SJCRH30 (cell line): Measurements from ENCODE around the gene APBB2. TPM values are rescaled to one million over a fixed set of nuclear protein-coding genes. Genes with fewer than 3 reads are reported as not detected.

Source experiments
- DNase-seq, 2 experiments: peaks; one replicate each; pipeline ENCODE4 v3.0.0-alpha.2; 2015 to 2020
- H3K27ac ChIP-seq: fragments of 250-450 bp; sonication (Bioruptor Pico); 2 replicates; pipeline ENCODE4 v1.5.1; 2020; ENCODE audit warnings: mild to moderate bottlenecking, moderate library complexity
- H3K27me3 ChIP-seq: fragments of 250-450 bp; sonication (Bioruptor Pico); 2 replicates; pipeline ENCODE4 v1.5.1; 2020; ENCODE audit warnings: mild to moderate bottlenecking, moderate library complexity
- H3K36me3 ChIP-seq: fragments of 250-450 bp; sonication (Bioruptor Pico); 2 replicates; pipeline ENCODE4 v1.5.1; 2020; ENCODE audit warnings: mild to moderate bottlenecking, moderate library complexity
- H3K4me1 ChIP-seq: fragments of 250-450 bp; sonication (Bioruptor Pico); 2 replicates; pipeline ENCODE4 v1.5.1; 2020; ENCODE audit warnings: mild to moderate bottlenecking, moderate library complexity
- H3K4me3 ChIP-seq: fragments of 250-450 bp; sonication (Bioruptor Pico); 2 replicates; pipeline ENCODE4 v1.5.1; 2020; ENCODE audit warnings: mild to moderate bottlenecking, moderate library complexity
- H3K9me3 ChIP-seq: fragments of 250-450 bp; sonication (Bioruptor Pico); replicated peaks from 2 replicates; pipeline ENCODE4 v1.5.1; 2020; ENCODE audit warnings: mild to moderate bottlenecking, moderate library complexity
- total RNA-seq: library from RNA; depleted of rRNA; stranded (reverse); fragments of >200 nt; shearing (Covaris generic); gene quantifications from 2 replicates; pipeline ENCODE4 v1.2.3, GENCODE V29; 2014

The APBB2 gene
- total RNA-seq, 1 experiment from 2014 or later, result 89.7 TPM

DNA sequence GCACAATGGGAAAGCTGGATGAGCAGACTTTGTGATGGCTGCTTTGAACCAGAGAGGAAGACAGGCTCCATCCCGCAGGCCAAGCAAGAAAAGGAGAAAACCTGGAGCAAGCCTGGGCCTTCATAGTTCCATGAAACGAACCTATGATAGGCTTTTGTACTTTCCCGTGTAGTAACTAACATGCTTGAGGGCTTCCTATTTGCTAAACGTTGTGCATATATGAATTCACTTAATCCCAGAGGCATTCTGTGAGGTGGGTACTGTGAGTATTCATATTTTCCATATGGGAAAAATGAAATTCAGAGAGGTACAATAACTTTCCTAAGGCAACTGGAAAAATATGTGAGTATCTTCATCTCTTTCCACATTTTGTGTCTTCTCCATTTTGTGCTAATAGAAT, 13.6 kb upstream of the APBB2 start:
- H3K36me3 ChIP-seq, result no peaks in the 10 kb centered on the region
- H3K27ac ChIP-seq, result no peak overlapping the region
- no peaks in the 10 kb centered on the region for H3K27me3 ChIP-seq
- no peak for DNase-seq
- H3K9me3 ChIP-seq, result no peaks in the 10 kb centered on the region
- no peak overlapping the region for H3K4me3 ChIP-seq
- H3K4me1 ChIP-seq, result no peaks in the 10 kb centered on the region

DNA sequence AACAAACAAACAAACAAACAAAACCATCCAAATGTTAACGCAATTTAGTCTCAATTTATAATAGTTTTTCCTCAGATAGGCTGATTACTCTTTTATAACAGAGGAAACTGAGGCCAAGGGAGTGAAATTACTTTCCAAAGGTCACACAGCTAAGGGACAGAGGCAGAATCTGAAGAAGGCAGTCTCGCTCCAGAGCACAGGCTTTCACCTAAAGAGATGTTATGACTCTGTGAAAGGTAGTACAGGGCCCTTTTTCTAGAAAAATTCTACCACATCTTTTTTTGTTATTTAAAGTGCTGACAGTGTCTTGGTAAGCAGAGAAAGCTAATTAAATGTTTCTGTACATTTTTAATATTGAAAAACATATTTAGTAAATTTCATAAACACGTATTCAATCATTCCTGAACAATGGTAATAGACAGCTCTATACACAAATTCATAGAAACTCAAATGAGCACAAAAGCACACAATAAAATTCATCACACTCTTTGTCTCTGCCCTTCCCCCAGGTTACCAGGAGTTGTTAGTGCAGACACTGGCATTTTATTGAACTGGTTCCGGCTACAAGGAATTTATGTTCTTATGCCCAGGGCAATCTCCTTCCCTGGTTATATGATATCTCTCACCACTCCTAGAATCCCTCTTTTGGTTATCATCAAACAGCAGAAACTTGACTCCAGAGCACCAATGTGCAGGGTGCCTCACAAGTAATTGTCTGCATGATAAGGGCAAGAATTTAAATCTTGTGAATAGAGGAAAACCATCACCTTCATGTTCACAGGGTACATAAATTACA, 7.7 kb upstream of the APBB2 start:
- no peak overlapping the region for H3K4me3 ChIP-seq
- H3K27ac ChIP-seq, result no peak overlapping the region
- no peaks in the 10 kb centered on the region for H3K36me3 ChIP-seq
- H3K9me3 ChIP-seq, result no peaks in the 10 kb centered on the region
- 0 out of 2 replicates have a peak, but pooled peaks cover 3% of the 10 kb centered on the region for H3K27me3 ChIP-seq
- no peaks in the 10 kb centered on the region; the same call in 1 of the 2 replicates for H3K4me1 ChIP-seq
- DNase-seq, result no peak

GRCh38 chr4:41219421-41219950, 5.1 kb upstream of the APBB2 start:
- H3K27me3 ChIP-seq, result 0 out of 2 replicates have a peak, but pooled peaks cover 3% of the 10 kb centered on the region
- H3K9me3 ChIP-seq, result no peaks in the 10 kb centered on the region
- H3K36me3 ChIP-seq, result no peaks in the 10 kb centered on the region
- no peaks in the 10 kb centered on the region; the same call in 1 of the 2 replicates for H3K4me1 ChIP-seq
- DNase-seq, result no peak
- no peak overlapping the region for H3K4me3 ChIP-seq
- H3K27ac ChIP-seq, result no peak overlapping the region

GRCh38 chr4:41218703-41219102, 4.4 kb upstream of the APBB2 start:
- H3K4me1 ChIP-seq, result no peaks in the 10 kb centered on the region; the same call in 1 of the 2 replicates
- H3K27me3 ChIP-seq, result 0 out of 2 replicates have a peak, but pooled peaks cover 3% of the 10 kb centered on the region
- H3K27ac ChIP-seq, result no peak overlapping the region
- H3K4me3 ChIP-seq, result no peak overlapping the region
- no peaks in the 10 kb centered on the region for H3K36me3 ChIP-seq
- H3K9me3 ChIP-seq, result no peaks in the 10 kb centered on the region
- DNase-seq, result no peak

- H3K4me1 ChIP-seq, result peaks cover 5% of the 10 kb centered on the region
- H3K27ac ChIP-seq, result no peak overlapping the region
- DNase-seq, result no peak
Observed at GRCh38 chr4:41217374-41217773, 3.0 kb upstream of the APBB2 start.

DNA sequence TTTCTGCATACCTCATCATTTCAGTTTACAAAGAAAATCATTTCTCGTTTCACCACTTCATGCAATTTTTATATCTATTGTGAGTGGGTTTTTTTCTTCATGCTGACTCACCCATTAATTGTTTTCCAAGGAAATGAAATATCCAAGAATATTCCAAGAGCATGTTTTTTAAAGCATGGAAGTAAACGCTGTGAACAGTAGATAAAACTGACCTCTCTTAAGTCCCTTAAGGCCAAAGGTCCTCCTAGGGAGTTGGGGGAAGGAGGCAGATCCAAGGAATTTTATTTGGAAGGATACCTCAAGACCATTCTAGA, 2.6 kb upstream of the APBB2 start:
- H3K4me3 ChIP-seq, result peak overlapping the region; percentile 78
- H3K27ac ChIP-seq, result peak overlapping the region; percentile 62
- H3K36me3 ChIP-seq, result no peaks in the 10 kb centered on the region
- H3K9me3 ChIP-seq, result no peaks in the 10 kb centered on the region
- peaks cover 8% of the 10 kb centered on the region for H3K4me1 ChIP-seq
- no peaks in the 10 kb centered on the region for H3K27me3 ChIP-seq
- DNase-seq, result no peak

More at GRCh38 chr4:41217374-41217773, 3.0 kb upstream of the APBB2 start:
- Histone ChIP-seq H3K36me3 (no peaks in the 10 kb centered on the region), H3K9me3 (no peaks in the 10 kb centered on the region), H3K4me3 (peak overlapping the region; percentile 78), H3K27me3 (no peaks in the 10 kb centered on the region)

- Histone ChIP-seq H3K9me3 (no peaks in the 10 kb centered on the region), H3K27ac (peak overlapping the region; percentile 62), H3K36me3 (no peaks in the 10 kb centered on the region; the same call in 1 of the 2 replicates), H3K4me3 (peak overlapping the region; percentile 78), H3K4me1 (peaks cover 8% of the 10 kb centered on the region), H3K27me3 (no peaks in the 10 kb centered on the region)
- peak; percentile 89 to 90 for DNase-seq
Observed at GRCh38 chr4:41216294-41217019, 2.1 kb upstream of the APBB2 start.

DNA sequence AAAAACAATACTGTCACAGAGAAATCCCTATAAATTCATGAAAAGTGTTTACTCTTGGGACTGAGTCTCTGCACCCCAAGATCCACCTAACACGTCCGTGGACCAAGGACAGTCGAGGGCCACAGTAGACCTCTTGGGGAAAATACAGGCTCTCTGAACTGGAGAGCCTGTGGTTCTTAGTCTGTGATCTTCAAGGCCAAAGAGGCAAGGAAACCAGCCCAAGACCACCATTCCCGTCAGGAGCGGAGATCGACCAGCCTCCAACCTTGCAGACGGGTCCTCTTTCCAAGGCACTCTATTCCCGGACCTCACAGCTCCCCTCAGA, 1.6 kb upstream of the APBB2 start:
- DNase-seq, result no peak
- H3K27ac ChIP-seq, result no peak overlapping the region; the same call in 1 of the 2 replicates
- H3K4me3 ChIP-seq, result peak overlapping the region; percentile 78

GRCh38 chr4:41215155-41215554, 813 bp upstream of the APBB2 start:
- Histone ChIP-seq H3K9me3 (no peaks in the 10 kb centered on the region), H3K27me3 (no peaks in the 10 kb centered on the region), H3K4me1 (peaks cover 8% of the 10 kb centered on the region), H3K36me3 (no peaks in the 10 kb centered on the region; the same call in 1 of the 2 replicates), H3K4me3 (peak overlapping the region; percentile 72), H3K27ac (no peak overlapping the region)
- DNase-seq, result peak in 1 of 2 experiments; percentile 43

More for the DNA sequence above, 1.6 kb upstream of the APBB2 start:
- H3K4me1 ChIP-seq, result peaks cover 8% of the 10 kb centered on the region
- no peaks in the 10 kb centered on the region for H3K9me3 ChIP-seq
- no peaks in the 10 kb centered on the region; the same call in 1 of the 2 replicates for H3K36me3 ChIP-seq
- no peaks in the 10 kb centered on the region for H3K27me3 ChIP-seq

DNA sequence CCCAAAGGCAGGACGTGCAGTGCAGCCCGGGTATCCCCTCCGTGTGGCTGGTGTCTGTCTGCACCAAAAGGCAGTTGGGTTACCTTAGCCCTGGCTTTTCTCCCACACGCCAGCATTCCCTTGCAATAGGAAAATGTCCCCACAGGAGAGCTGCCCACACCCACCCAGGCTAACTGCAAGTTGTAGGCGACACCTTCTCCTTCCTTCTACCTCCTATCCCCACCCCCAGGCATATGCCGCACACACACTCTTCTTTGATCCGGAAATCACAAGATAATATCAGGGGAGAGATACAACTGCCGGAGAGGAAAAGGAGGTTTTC, 444 bp upstream of the APBB2 start:
- peak overlapping the region; percentile 72 for H3K4me3 ChIP-seq
- H3K9me3 ChIP-seq, result no peaks in the 10 kb centered on the region
- no peaks in the 10 kb centered on the region for H3K27me3 ChIP-seq
- no peak overlapping the region for H3K27ac ChIP-seq
- no peaks in the 10 kb centered on the region; the same call in 1 of the 2 replicates for H3K36me3 ChIP-seq
- H3K4me1 ChIP-seq, result peaks cover 8% of the 10 kb centered on the region
- DNase-seq, result no peak

GRCh38 chr4:41213625-41214135, 662 bp downstream of the APBB2 start:
- Histone ChIP-seq H3K4me1 (peaks cover 8% of the 10 kb centered on the region), H3K9me3 (no peaks in the 10 kb centered on the region), H3K36me3 (no peaks in the 10 kb centered on the region; the same call in 1 of the 2 replicates), H3K27me3 (no peaks in the 10 kb centered on the region), H3K4me3 (peak overlapping the region; percentile 72), H3K27ac (peak overlapping the region; percentile 54)
- peak in 1 of 2 experiments; percentile 60 for DNase-seq

GRCh38 chr4:41212616-41213203, 1.6 kb downstream of the APBB2 start:
- peaks cover 8% of the 10 kb centered on the region for H3K4me1 ChIP-seq
- H3K36me3 ChIP-seq, result no peaks in the 10 kb centered on the region; the same call in 1 of the 2 replicates
- peak overlapping the region; percentile 72 for H3K4me3 ChIP-seq
- H3K9me3 ChIP-seq, result no peaks in the 10 kb centered on the region
- DNase-seq, result peak; percentile 72 to 82
- H3K27ac ChIP-seq, result peak overlapping the region; percentile 54
- no peaks in the 10 kb centered on the region for H3K27me3 ChIP-seq

- no peaks in the 10 kb centered on the region; the same call in 1 of the 2 replicates for H3K36me3 ChIP-seq
- H3K27me3 ChIP-seq, result no peaks in the 10 kb centered on the region
- H3K9me3 ChIP-seq, result no peaks in the 10 kb centered on the region
- no peak for DNase-seq
- peak overlapping the region; percentile 72 for H3K4me3 ChIP-seq
- peaks cover 8% of the 10 kb centered on the region for H3K4me1 ChIP-seq
- peak overlapping the region; percentile 54 for H3K27ac ChIP-seq
Observed at GRCh38 chr4:41211951-41212615, 2.3 kb downstream of the APBB2 start.

DNA sequence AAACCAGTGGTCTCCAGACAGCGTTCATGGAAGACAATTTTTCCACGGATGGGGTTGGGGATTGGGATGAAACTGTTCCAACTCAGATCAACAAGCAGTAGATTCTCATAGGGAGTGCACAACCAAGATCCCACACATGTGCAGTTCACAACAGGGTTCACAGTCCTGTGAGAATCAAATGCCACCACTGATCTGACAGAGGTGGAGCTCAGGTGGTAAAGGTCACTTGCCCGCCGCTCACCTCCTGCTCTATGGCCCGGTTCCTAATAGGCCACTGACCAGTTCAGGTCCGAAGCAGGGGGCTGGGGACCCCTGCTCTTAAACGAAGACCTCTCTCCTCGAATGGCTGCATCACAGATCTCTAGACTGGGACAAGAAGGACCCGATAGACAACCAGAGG, 4.4 kb downstream of the APBB2 start:
- Histone ChIP-seq H3K36me3 (peaks cover 4% of the 10 kb centered on the region; the same call in 1 of the 2 replicates), H3K4me3 (no peak overlapping the region), H3K27ac (no peak overlapping the region), H3K9me3 (no peaks in the 10 kb centered on the region), H3K27me3 (no peaks in the 10 kb centered on the region), H3K4me1 (peaks cover 26% of the 10 kb centered on the region)
- no peak for DNase-seq
